Mucosa of descending colon (tissue), 3 donors: Measurements from ENCODE around the gene CC2D2B. TPM values are rescaled to one million over a fixed set of nuclear protein-coding genes. Genes with fewer than 3 reads are reported as not detected.

Source experiments
- ATAC-seq: fragments of 200-7000 bp; cut with Tn5 transposase; one replicate; pipeline ENCODE4 v1.9.1; 2020; ENCODE audit warnings: mild to moderate bottlenecking, moderate library complexity
- DNase-seq, 3 donors: peaks; one replicate each; pipeline ENCODE4 v3.0.0-alpha.2; 2020
- H3K36me3 ChIP-seq: fragments of 200-600 bp; one replicate; pipeline ENCODE4 v1.8.0; 2021; ENCODE audit warnings: low read depth, mild to moderate bottlenecking
- H3K4me1 ChIP-seq: fragments of 200-600 bp; one replicate; pipeline ENCODE4 v1.8.0; 2021; ENCODE audit warnings: low read depth, mild to moderate bottlenecking
- H3K4me3 ChIP-seq: fragments of 200-600 bp; one replicate; pipeline ENCODE4 v1.8.0; 2021; ENCODE audit warnings: mild to moderate bottlenecking
- H3K9me3 ChIP-seq: fragments of 200-600 bp; one replicate; pipeline ENCODE4 v1.8.0; 2021; ENCODE audit warnings: mild to moderate bottlenecking
- intact Hi-C, 2 donors: fragments of 100-400 bp; cut with DNase I in 1 of 2; cut with micrococcal nuclease in 1 of 2; formaldehyde crosslinking; loops; one replicate each; pipeline versions ENCODE4 v1.11.0 to v1.11.1; 2022; cut with DNase I, micrococcal nuclease
- total RNA-seq, 3 donors: library from RNA; stranded (reverse); fragmentation: NEBNext Ultra II Directional in 2 of 3; extraction: Animal tissue kit (Norgen Biotek cat#: 25700) in 2 of 3; gene quantifications; one replicate each; pipeline versions ENCODE4 v1.2.1 to v1.2.4, GENCODE V29; 2021 to 2023
- TF ChIP-seq, protein P1 (sequence below): fragments of 200-600 bp; IDR thresholded peaks from one replicate; pipeline ENCODE4 v1.8.0; 2022; ENCODE audit warnings: antibody characterized with exemption, mild to moderate bottlenecking
- donor health status: DM: no; HTN: no; CAD: no; lungs with moderate emphysema.
- donor health status: DM: no; HTN: no; CAD: no.
- donor health status: DM: no; HTN: yes; CAD: no.

The CC2D2B gene
- total RNA-seq, 3 donors from 2014 or later, result 0.41 to 1.7 (median 0.75) TPM

- TF ChIP-seq, protein P1, sequence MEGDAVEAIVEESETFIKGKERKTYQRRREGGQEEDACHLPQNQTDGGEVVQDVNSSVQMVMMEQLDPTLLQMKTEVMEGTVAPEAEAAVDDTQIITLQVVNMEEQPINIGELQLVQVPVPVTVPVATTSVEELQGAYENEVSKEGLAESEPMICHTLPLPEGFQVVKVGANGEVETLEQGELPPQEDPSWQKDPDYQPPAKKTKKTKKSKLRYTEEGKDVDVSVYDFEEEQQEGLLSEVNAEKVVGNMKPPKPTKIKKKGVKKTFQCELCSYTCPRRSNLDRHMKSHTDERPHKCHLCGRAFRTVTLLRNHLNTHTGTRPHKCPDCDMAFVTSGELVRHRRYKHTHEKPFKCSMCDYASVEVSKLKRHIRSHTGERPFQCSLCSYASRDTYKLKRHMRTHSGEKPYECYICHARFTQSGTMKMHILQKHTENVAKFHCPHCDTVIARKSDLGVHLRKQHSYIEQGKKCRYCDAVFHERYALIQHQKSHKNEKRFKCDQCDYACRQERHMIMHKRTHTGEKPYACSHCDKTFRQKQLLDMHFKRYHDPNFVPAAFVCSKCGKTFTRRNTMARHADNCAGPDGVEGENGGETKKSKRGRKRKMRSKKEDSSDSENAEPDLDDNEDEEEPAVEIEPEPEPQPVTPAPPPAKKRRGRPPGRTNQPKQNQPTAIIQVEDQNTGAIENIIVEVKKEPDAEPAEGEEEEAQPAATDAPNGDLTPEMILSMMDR, result no peak
- Histone ChIP-seq H3K9me3 (no peaks in the 10 kb centered on the region), H3K4me3 (no peak overlapping the region), H3K4me1 (no peaks in the 10 kb centered on the region), H3K36me3 (no peaks in the 10 kb centered on the region)
- DNase-seq, result no peak
- ATAC-seq, result no peak
- intact Hi-C loops, result no loop called here
Observed at GRCh38 chr10:96061232-96061631, 153.5 kb downstream of the CC2D2B start.

DNA sequence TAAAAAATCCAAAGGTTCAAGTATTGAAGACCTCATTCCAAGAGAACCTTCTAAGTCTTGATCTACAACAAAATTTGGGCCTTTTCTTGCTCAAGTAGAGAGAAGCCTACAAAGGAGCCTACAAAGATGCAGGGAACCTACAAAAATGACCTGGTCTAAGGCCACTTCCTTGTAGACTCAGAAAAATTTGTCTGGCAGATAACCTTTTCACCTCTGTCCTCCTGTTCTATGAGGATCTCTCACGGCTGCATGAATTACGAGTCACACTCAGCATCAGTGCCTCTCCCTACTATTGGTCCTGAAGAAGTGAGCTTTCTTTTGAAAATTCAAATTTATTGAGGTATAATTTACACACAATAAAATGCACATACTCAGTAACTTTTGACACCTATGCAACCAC is 164.9 kb downstream of the CC2D2B start:
- peak; percentile 54 for ATAC-seq

GRCh38 chr10:96073722-96074121 is 165.9 kb downstream of the CC2D2B start:
- intact Hi-C loops, result no loop called here
- TF ChIP-seq, protein P1, result no peak
- no peaks in the 10 kb centered on the region for H3K4me1 ChIP-seq
- no peaks in the 10 kb centered on the region for H3K9me3 ChIP-seq
- DNase-seq (no peak), ATAC-seq (no peak)
- H3K36me3 ChIP-seq, result no peaks in the 10 kb centered on the region
- H3K4me3 ChIP-seq, result no peak overlapping the region

More for the DNA sequence above, 164.9 kb downstream of the CC2D2B start:
- intact Hi-C loops, result no loop called here
- Histone ChIP-seq H3K4me1 (no peaks in the 10 kb centered on the region), H3K36me3 (no peaks in the 10 kb centered on the region), H3K9me3 (no peaks in the 10 kb centered on the region), H3K4me3 (no peak overlapping the region)
- DNase-seq, result no peak
- TF ChIP-seq, protein P1, result no peak

GRCh38 chr10:96074776-96075175 is 167.0 kb downstream of the CC2D2B start:
- DNase-seq (no peak), ATAC-seq (no peak)
- Histone ChIP-seq H3K4me3 (no peak overlapping the region), H3K9me3 (no peaks in the 10 kb centered on the region), H3K4me1 (no peaks in the 10 kb centered on the region), H3K36me3 (no peaks in the 10 kb centered on the region)
- intact Hi-C loops, result no loop called here
- TF ChIP-seq, protein P1, result no peak

DNA sequence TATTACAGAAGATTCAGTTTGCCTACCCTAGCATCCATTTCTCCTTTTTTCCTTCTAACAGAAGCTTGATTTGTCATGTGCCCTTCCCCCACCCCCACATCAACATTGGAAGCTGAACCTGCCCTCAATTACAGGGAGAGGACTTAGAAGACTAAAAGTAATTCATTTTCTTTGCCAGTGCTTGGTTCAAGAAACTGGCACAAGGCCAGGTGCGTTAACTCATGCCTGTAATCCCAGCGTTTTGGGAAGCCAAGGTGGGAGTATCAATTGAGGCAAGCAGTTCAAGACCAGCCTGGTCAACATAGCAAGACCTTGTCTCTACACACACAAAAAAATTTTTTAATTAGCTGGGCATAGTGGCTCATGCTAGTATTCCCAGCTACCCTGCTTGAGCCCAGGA is 168.2 kb downstream of the CC2D2B start:
- Histone ChIP-seq H3K4me1 (no peaks in the 10 kb centered on the region), H3K9me3 (no peaks in the 10 kb centered on the region), H3K36me3 (no peaks in the 10 kb centered on the region), H3K4me3 (no peak overlapping the region)
- ATAC-seq (no peak), DNase-seq (no peak)
- intact Hi-C loops, result no loop called here
- TF ChIP-seq, protein P1, result no peak

DNA sequence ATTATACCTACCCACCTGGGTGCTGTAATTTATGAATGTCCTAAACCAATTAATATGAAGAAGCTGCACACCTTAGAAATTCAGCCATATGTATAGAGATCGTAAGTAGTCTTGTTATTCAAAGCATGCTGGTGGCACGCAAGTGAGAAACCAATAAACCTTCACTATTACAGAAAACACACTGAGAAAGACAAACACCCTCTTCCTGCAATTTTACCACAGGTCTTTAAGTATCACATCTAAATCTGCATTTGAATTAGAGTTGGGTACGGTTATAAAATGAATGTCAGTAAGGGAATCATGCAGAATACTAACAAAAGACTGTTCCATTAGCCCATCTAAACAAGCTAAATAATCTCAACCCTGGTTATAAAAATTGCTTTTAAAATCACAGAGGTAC is 169.4 kb downstream of the CC2D2B start:
- Histone ChIP-seq H3K4me1 (no peaks in the 10 kb centered on the region), H3K9me3 (no peaks in the 10 kb centered on the region), H3K4me3 (no peak overlapping the region), H3K36me3 (no peaks in the 10 kb centered on the region)
- TF ChIP-seq, protein P1, result no peak
- intact Hi-C loops, result no loop called here
- DNase-seq (no peak), ATAC-seq (no peak)
